ENCODE data around the gene SYNJ1. TPM values are rescaled to one million over a fixed set of nuclear protein-coding genes. Genes with fewer than 3 reads are reported as not detected.

The SYNJ1 gene
- total and polyA plus RNA-seq, 9 of the 15 experiments (the other 6 are each of a cell fraction or from before 2014, with no cell fraction given), result 2.4 to 10.6 (median 5.6) TPM

DNA sequence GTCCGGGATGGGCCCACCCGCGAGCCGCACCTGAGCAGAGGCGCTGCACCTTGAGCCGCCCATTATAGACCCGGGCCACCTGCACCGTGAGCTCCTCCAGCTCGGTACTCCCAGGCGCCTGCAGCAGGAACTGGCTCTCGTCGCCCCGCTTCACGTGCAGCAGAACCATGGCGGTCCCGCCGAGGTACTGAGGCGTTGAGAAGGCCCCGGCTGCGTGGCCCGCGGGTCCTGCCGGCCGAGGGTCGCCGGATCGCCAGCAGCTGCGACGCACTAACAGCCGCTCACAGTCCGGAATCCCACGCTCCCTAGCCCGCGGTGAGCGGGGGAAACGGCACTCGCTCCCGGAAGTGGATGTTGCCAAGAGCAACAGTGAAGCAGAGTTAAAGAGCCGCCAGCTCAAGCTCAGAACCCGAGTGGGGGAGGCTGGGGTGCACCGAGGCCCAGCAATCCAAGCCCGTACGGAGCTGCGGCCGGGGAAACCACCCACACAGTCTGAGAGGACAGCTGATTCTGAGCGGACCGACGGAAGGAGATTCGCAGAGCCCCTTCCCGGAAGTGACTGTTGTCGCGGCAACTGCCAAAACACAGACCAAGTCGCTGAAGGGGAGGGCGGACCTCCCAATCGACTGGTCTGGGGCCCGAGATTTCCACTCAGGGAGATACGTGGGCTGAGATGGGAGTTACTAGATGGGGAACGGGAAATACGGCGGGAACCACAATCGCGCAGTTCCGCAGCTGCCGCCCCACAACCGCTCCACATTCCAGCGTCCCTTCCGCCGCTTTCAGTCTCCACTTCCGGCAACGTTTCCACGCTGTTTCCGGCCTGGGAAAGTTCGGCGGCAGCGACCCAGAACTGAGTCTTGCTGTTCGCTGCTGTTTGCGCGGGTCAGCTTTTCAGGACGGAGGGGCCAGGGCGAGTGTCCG is 115.5 kb downstream of the SYNJ1 start, which contains the start of gene CFAP298 (continued):
- peak in 2 of 3 experiments; percentile 31 to 49 for TF ChIP-seq YY1 (IDR thresholded peaks at IDR 0.05; ENCODE audit: borderline replicate concordance in 1 of 3, control insufficient read depth in 1 of 3, extremely low read depth in 1 of 3, insufficient read depth in 3 of 3, insufficient read length in 1 of 3, insufficient replicate concordance in 2 of 3, low read depth in 1 of 3, low read length in 2 of 3)
- TF ChIP-seq, protein P1, sequence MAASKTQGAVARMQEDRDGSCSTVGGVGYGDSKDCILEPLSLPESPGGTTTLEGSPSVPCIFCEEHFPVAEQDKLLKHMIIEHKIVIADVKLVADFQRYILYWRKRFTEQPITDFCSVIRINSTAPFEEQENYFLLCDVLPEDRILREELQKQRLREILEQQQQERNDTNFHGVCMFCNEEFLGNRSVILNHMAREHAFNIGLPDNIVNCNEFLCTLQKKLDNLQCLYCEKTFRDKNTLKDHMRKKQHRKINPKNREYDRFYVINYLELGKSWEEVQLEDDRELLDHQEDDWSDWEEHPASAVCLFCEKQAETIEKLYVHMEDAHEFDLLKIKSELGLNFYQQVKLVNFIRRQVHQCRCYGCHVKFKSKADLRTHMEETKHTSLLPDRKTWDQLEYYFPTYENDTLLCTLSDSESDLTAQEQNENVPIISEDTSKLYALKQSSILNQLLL (CRISPR knock-in tag; IDR thresholded peaks at IDR 0.05; ENCODE audit: borderline replicate concordance), result no peak
- TF ChIP-seq, protein P2, sequence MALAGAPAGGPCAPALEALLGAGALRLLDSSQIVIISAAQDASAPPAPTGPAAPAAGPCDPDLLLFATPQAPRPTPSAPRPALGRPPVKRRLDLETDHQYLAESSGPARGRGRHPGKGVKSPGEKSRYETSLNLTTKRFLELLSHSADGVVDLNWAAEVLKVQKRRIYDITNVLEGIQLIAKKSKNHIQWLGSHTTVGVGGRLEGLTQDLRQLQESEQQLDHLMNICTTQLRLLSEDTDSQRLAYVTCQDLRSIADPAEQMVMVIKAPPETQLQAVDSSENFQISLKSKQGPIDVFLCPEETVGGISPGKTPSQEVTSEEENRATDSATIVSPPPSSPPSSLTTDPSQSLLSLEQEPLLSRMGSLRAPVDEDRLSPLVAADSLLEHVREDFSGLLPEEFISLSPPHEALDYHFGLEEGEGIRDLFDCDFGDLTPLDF (CRISPR knock-in tag; IDR thresholded peaks at IDR 0.05), result no peak; the same call in 1 of the 2 replicates
- TF ChIP-seq ZNF668 (CRISPR knock-in tag; IDR thresholded peaks at IDR 0.05), result no peak
- TF ChIP-seq TFAM (CRISPR knock-in tag; conservative IDR thresholded peaks at IDR 0.05), result no peak
- TF ChIP-seq, protein P3, sequence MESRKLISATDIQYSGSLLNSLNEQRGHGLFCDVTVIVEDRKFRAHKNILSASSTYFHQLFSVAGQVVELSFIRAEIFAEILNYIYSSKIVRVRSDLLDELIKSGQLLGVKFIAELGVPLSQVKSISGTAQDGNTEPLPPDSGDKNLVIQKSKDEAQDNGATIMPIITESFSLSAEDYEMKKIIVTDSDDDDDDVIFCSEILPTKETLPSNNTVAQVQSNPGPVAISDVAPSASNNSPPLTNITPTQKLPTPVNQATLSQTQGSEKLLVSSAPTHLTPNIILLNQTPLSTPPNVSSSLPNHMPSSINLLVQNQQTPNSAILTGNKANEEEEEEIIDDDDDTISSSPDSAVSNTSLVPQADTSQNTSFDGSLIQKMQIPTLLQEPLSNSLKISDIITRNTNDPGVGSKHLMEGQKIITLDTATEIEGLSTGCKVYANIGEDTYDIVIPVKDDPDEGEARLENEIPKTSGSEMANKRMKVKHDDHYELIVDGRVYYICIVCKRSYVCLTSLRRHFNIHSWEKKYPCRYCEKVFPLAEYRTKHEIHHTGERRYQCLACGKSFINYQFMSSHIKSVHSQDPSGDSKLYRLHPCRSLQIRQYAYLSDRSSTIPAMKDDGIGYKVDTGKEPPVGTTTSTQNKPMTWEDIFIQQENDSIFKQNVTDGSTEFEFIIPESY (CRISPR knock-in tag; IDR thresholded peaks at IDR 0.05), result 0 out of 2 replicates have a peak, but pooled peaks have one; percentile 42
- no peak for TF ChIP-seq ZNF124 (CRISPR knock-in tag; IDR thresholded peaks at IDR 0.05)
- TF ChIP-seq ZNF436 (CRISPR knock-in tag; IDR thresholded peaks at IDR 0.05), result no peak
- no peak for TF ChIP-seq NELFE (IDR thresholded peaks at IDR 0.05; ENCODE audit: insufficient read depth, insufficient read length)
- 0 out of 2 replicates have a peak, but pooled peaks have one; percentile 13 for TF ChIP-seq ERF (CRISPR knock-in tag; IDR thresholded peaks at IDR 0.05)
- TF ChIP-seq, protein P4, sequence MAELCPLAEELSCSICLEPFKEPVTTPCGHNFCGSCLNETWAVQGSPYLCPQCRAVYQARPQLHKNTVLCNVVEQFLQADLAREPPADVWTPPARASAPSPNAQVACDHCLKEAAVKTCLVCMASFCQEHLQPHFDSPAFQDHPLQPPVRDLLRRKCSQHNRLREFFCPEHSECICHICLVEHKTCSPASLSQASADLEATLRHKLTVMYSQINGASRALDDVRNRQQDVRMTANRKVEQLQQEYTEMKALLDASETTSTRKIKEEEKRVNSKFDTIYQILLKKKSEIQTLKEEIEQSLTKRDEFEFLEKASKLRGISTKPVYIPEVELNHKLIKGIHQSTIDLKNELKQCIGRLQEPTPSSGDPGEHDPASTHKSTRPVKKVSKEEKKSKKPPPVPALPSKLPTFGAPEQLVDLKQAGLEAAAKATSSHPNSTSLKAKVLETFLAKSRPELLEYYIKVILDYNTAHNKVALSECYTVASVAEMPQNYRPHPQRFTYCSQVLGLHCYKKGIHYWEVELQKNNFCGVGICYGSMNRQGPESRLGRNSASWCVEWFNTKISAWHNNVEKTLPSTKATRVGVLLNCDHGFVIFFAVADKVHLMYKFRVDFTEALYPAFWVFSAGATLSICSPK (IDR thresholded peaks at IDR 0.05; ENCODE audit: borderline replicate concordance), result peak; percentile 39; the same call in 1 of the 2 replicates
- TF ChIP-seq KDM2B (CRISPR knock-in tag; IDR thresholded peaks at IDR 0.05), result peak; percentile 53; the same call in 1 of the 2 replicates
- no peak for TF ChIP-seq ZNF217 (CRISPR knock-in tag; IDR thresholded peaks at IDR 0.05)
- TF ChIP-seq, protein P5, sequence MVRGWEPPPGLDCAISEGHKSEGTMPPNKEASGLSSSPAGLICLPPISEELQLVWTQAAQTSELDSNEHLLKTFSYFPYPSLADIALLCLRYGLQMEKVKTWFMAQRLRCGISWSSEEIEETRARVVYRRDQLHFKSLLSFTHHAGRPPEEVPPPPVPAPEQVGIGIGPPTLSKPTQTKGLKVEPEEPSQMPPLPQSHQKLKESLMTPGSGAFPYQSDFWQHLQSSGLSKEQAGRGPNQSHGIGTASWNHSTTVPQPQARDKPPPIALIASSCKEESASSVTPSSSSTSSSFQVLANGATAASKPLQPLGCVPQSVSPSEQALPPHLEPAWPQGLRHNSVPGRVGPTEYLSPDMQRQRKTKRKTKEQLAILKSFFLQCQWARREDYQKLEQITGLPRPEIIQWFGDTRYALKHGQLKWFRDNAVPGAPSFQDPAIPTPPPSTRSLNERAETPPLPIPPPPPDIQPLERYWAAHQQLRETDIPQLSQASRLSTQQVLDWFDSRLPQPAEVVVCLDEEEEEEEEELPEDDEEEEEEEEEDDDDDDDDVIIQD (CRISPR knock-in tag; IDR thresholded peaks at IDR 0.05), result no peak
- TF ChIP-seq CHD1 (IDR thresholded peaks at IDR 0.05; ENCODE audit: low read length), result no peak
- TF ChIP-seq COPS2 (conservative IDR thresholded peaks at IDR 0.05), result no peak

All from K562 (cell line).